GM12878 (cell line): ENCODE results near the gene SLC49A4. TPM values are rescaled to one million over a fixed set of nuclear protein-coding genes. Genes with fewer than 3 reads are reported as not detected.
A peak's percentile ranks its signal among the peaks of the same experiment; 100 is the strongest.

Source experiments
- ATAC-seq: fragments of 200-7000 bp; cut with Tn5 transposase; 3 replicates; pipeline ENCODE4 v1.9.1; 2020; ENCODE audit warnings: mild to moderate bottlenecking, moderate library complexity
- Bru-seq: library from RNA; stranded (reverse); fragments of 400-500 nt; gene quantifications from one replicate; lab custom pipeline; 2021; lab: Mats Ljungman, UMichigan
- BruChase-seq, 2 experiments: library from RNA; stranded (reverse); fragments of 400-500 nt; gene quantifications; one replicate each; lab custom pipeline; 2021; lab: Mats Ljungman, UMichigan
- BruUV-seq: library from RNA; stranded (reverse); fragments of 400-500 nt; replicated peaks from 2 replicates; lab custom pipeline; 2021; lab: Mats Ljungman, UMichigan
- CTCF ChIA-PET: fragments of 300-600 bp; sonication (Branson Sonifier 250); formaldehyde crosslinking; extraction: SDS; loops from one replicate; lab custom pipeline; 2021; ENCODE audit warnings: inconsistent platforms; lab: Yijun Ruan, JAX
- POLR2A ChIA-PET: fragments of 350-600 bp; formaldehyde crosslinking; extraction: SDS; loops from one replicate; lab custom pipeline; 2021; ENCODE audit warnings: inconsistent platforms; lab: Charles Lee
- RAD21 ChIA-PET: fragments of 300-600 bp; sonication (Branson Sonifier 250); formaldehyde crosslinking; loops from one replicate; lab custom pipeline; 2023; ENCODE audit warnings: antibody characterized with exemption; ENCODE audit not compliant: unreplicated experiment; lab: Charles Lee
- SMC1A ChIA-PET: fragments of 300-600 bp; sonication (Branson Sonifier 250); formaldehyde crosslinking; loops from one replicate; lab custom pipeline; 2023; ENCODE audit not compliant: unreplicated experiment, uncharacterized antibody; lab: Charles Lee
- DNase-seq: peaks from one replicate; pipeline ENCODE4 v3.0.0-alpha.2; 2011; ENCODE audit warnings: low read depth, low spot score
- FAIRE-seq: peaks from 3 replicates; lab custom pipeline; 2011; peaks lifted over from hg19 to GRCh38; lab: Jason Lieb, UNC
- H2AFZ ChIP-seq: 2 replicates; pipeline ENCODE4 v1.6.0; 2011; ENCODE audit warnings: low read depth, low read length, control low read depth; ENCODE audit not compliant: control insufficient read depth
- H3K27ac ChIP-seq: 2 replicates; pipeline ENCODE4 v1.5.1; 2011; ENCODE audit warnings: control low read depth; ENCODE audit not compliant: control insufficient read depth, insufficient read depth
- H3K27me3 ChIP-seq, 2 experiments: replicated peaks in 1 of 2; 2 replicates each; pipeline versions ENCODE4 v1.6.0 to v1.6.1; 2011; ENCODE audit warnings: low read length in 1 of 2; ENCODE audit not compliant: control insufficient read depth in 2 of 2, insufficient read depth in 2 of 2
- H3K36me3 ChIP-seq, 2 experiments: 2 replicates each; pipeline ENCODE4 v1.5.1; 2011; ENCODE audit warnings: low read length in 1 of 2; ENCODE audit not compliant: control insufficient read depth in 2 of 2, insufficient read depth in 2 of 2
- H3K4me1 ChIP-seq: 2 replicates; pipeline ENCODE4 v1.6.1; 2011; ENCODE audit warnings: mild to moderate bottlenecking, low read length, moderate library complexity, mixed read lengths; ENCODE audit not compliant: control insufficient read depth, insufficient read depth
- H3K4me2 ChIP-seq: 2 replicates; pipeline ENCODE4 v1.6.0; 2011; ENCODE audit warnings: control low read depth; ENCODE audit not compliant: control insufficient read depth, insufficient read depth
- H3K4me3 ChIP-seq: fragments of 200-600 bp; sonication (generic); 2 replicates; pipeline ENCODE4 v1.5.1; 2016
- H3K79me2 ChIP-seq: 2 replicates; pipeline ENCODE4 v1.6.0; 2011; ENCODE audit warnings: low read length; ENCODE audit not compliant: control insufficient read depth, insufficient read depth
- H3K9ac ChIP-seq: 2 replicates; pipeline ENCODE4 v1.8.0; 2011; ENCODE audit warnings: low read length, control low read depth, mixed read lengths; ENCODE audit not compliant: control insufficient read depth, insufficient read depth
- H3K9me3 ChIP-seq: replicated peaks from 3 replicates; pipeline ENCODE4 v1.5.1; 2011; ENCODE audit warnings: mild to moderate bottlenecking, low read length; ENCODE audit not compliant: control insufficient read depth, insufficient read depth
- H4K20me1 ChIP-seq: 2 replicates; pipeline ENCODE4 v1.6.0; 2011; ENCODE audit not compliant: control insufficient read depth, insufficient read depth
- ATF7 ChIP-seq: fragments of 450-650 bp; IDR thresholded peaks from 2 replicates; pipeline ENCODE4 v1.6.1; 2016; ENCODE audit warnings: low read depth, mild to moderate bottlenecking
- DPF2 ChIP-seq: fragments of 450-650 bp; IDR thresholded peaks from 2 replicates; pipeline ENCODE4 v1.6.1; 2017; ENCODE audit warnings: mild to moderate bottlenecking
- E4F1 ChIP-seq: fragments of 450-650 bp; IDR thresholded peaks from 2 replicates; pipeline ENCODE4 v1.6.1; 2018; ENCODE audit warnings: borderline replicate concordance, mild to moderate bottlenecking; ENCODE audit not compliant: partially characterized antibody
- KLF5 ChIP-seq: fragments of 450-650 bp; IDR thresholded peaks from 2 replicates; pipeline ENCODE4 v1.6.1; 2014; ENCODE audit warnings: mild to moderate bottlenecking; ENCODE audit not compliant: partially characterized antibody
- LARP7 ChIP-seq: fragments of 450-650 bp; IDR thresholded peaks from 2 replicates; pipeline ENCODE4 v1.6.1; 2017; ENCODE audit warnings: mild to moderate bottlenecking
- NFXL1 ChIP-seq: fragments of 450-650 bp; IDR thresholded peaks from 2 replicates; pipeline ENCODE4 v1.6.1; 2017; ENCODE audit warnings: antibody characterized with exemption, mild to moderate bottlenecking, borderline replicate concordance
- NFYB ChIP-seq: IDR thresholded peaks from 2 replicates; pipeline ENCODE4 v1.6.1; 2011; ENCODE audit warnings: low read depth, mild to moderate bottlenecking, low read length, improper control_type of control experiment, moderate library complexity; ENCODE audit not compliant: insufficient read depth
- NR2C2 ChIP-seq: IDR thresholded peaks from 2 replicates; pipeline ENCODE4 v1.6.1; 2011; ENCODE audit warnings: borderline replicate concordance, low read depth; ENCODE audit not compliant: control insufficient read depth, insufficient read length
- SIN3A ChIP-seq: IDR thresholded peaks from 2 replicates; pipeline ENCODE4 v1.6.1; 2012; ENCODE audit warnings: low read depth, low read length, improper control_type of control experiment
- USF2 ChIP-seq: IDR thresholded peaks from 2 replicates; pipeline ENCODE4 v1.6.1; 2011; ENCODE audit warnings: low read depth, low read length, improper control_type of control experiment, borderline replicate concordance
- ZSCAN29 ChIP-seq: fragments of 450-650 bp; IDR thresholded peaks from 2 replicates; pipeline ENCODE4 v1.6.1; 2017; ENCODE audit warnings: mild to moderate bottlenecking, moderate library complexity
- WGBS: methylation state at CpG from one replicate; pipeline ENCODE4 v1.1.6; 2016; ENCODE audit warnings: low lambda C conversion rate; ENCODE audit not compliant: insufficient replicate concordance, insufficient coverage; ENCODE audit errors: missing lambda C conversion rate; 5-methylcytosine and 5-hydroxymethylcytosine counted together
- in situ Hi-C: fragments of 300-500 bp; cut with MboI; formaldehyde crosslinking; loops from 9 replicates; pipeline ENCODE4 v1.14.3; 2018; ENCODE audit warnings: mixed read lengths
- intact Hi-C: fragments of 100-400 bp; cut with micrococcal nuclease; formaldehyde crosslinking; loops from one replicate; pipeline ENCODE4 v1.14.2; 2022; ENCODE audit not compliant: unreplicated experiment
- long read RNA-seq, 2 experiments: library from polyadenylated mRNA; unstranded; transcript quantifications; one replicate each; pipeline ENCODE4 v2.0.0, GENCODE V29; 2019 to 2020
- polyA minus RNA-seq, 3 experiments: library from RNA; depleted of rRNA, polyadenylated mRNA; stranded (reverse); fragments of >200 nt; gene quantifications; 2 replicates each; pipeline ENCODE4 v1.2.3, GENCODE V29; 2011
- polyA plus RNA-seq, 11 experiments: library from polyadenylated mRNA; depleted of rRNA in 4 of 11; unstranded in 6 of 11; stranded (reverse) in 5 of 11; fragments of >200 nt; fragmentation: Nextera tagmentation in 4 of 11; fragmentation: Illumina TruSeq in 1 of 11; extraction: Ambion mirVana in 4 of 11; extraction: Trizol in 1 of 11; gene quantifications; 1 replicate in 1 of 11; 2 replicates in 10 of 11; pipeline versions ENCODE4 v1.2.1 to v1.2.3, GENCODE V29; 2011 to 2016; ENCODE audit warnings: inconsistent platforms in 2 of 11, missing spikeins in 2 of 11, low read depth in 1 of 11
- total RNA-seq, 4 experiments: library from RNA; depleted of rRNA in 3 of 4; stranded (reverse); fragments of >200 nt in 3 of 4; fragmentation: Illumina TruSeq in 1 of 4; extraction: Trizol in 1 of 4; gene quantifications; 2 replicates each; pipeline versions ENCODE4 v1.2.1 to v1.2.3, GENCODE V29; 2013 to 2021
- TF ChIP-seq, protein P1 (sequence below): fragments of 450-650 bp; IDR thresholded peaks from 2 replicates; pipeline ENCODE4 v1.6.1; 2017; ENCODE audit warnings: mild to moderate bottlenecking, low read depth, inconsistent platforms; ENCODE audit not compliant: poor library complexity, severe bottlenecking

SLC49A4 gene
- total RNA-seq (2013; cell fraction: nucleolus; rRNA removed) = 8.1 and 8.3 TPM in 2 replicates
- total RNA-seq (2014; rRNA removed) = 1.1 and 1.4 TPM in 2 replicates
- 1.0 and 1.1 TPM in 2 replicates for total RNA-seq (2014; rRNA removed; fragmentation: Illumina TruSeq; extraction: Trizol)
- 1.3 and 2.1 TPM in 2 replicates for total RNA-seq (2021)
- polyA plus RNA-seq (2011; ENCODE audit: low read depth) = 0.34 TPM
- 0.69 and 1.4 TPM in 2 replicates for polyA plus RNA-seq (2011; rRNA removed)
- polyA plus RNA-seq (2011; cell fraction: cytosol; rRNA removed) = 0.61 and 0.65 TPM in 2 replicates
- 1.0 and 1.4 TPM in 2 replicates for polyA plus RNA-seq (2011; cell fraction: nucleus; rRNA removed)
- polyA plus RNA-seq (2012) = 0.46 and 0.69 TPM in 2 replicates
- 1.4 and 1.8 TPM in 2 replicates for polyA plus RNA-seq (2014; fragmentation: Illumina TruSeq; extraction: Trizol)
- under 1 TPM; 0.48 to 0.58 TPM for polyA plus RNA-seq (2014; fragmentation: Nextera tagmentation; extraction: Ambion mirVana)
- 1.0 and 2.2 TPM in 2 replicates for polyA plus RNA-seq (2014; rRNA removed)
- 1 to 10 TPM; 1.4 to 1.6 TPM for polyA plus RNA-seq (2016; fragmentation: Nextera tagmentation; extraction: Ambion mirVana)
- polyA minus RNA-seq (2011; rRNA and poly(A)+ RNA removed) = 1.2 and 1.6 TPM in 2 replicates
- 0.80 and 1.4 TPM in 2 replicates for polyA minus RNA-seq (2011; cell fraction: cytosol; rRNA and poly(A)+ RNA removed)
- 1.6 and 2.5 TPM in 2 replicates for polyA minus RNA-seq (2011; cell fraction: nucleus; rRNA and poly(A)+ RNA removed)
- percentile 56 among the genes with signal in this experiment for Bru-seq, nascent RNA
- BruChase-seq, experiment 1, labeled RNA remaining after a 6-hour chase = percentile 44 among the genes with signal in this experiment
- percentile 46 among the genes with signal in this experiment for BruChase-seq, experiment 2, labeled RNA remaining after a 2-hour chase
- long read RNA-seq, experiment 1 = 0 reads
- long read RNA-seq, experiment 2 = 0 reads

DNA sequence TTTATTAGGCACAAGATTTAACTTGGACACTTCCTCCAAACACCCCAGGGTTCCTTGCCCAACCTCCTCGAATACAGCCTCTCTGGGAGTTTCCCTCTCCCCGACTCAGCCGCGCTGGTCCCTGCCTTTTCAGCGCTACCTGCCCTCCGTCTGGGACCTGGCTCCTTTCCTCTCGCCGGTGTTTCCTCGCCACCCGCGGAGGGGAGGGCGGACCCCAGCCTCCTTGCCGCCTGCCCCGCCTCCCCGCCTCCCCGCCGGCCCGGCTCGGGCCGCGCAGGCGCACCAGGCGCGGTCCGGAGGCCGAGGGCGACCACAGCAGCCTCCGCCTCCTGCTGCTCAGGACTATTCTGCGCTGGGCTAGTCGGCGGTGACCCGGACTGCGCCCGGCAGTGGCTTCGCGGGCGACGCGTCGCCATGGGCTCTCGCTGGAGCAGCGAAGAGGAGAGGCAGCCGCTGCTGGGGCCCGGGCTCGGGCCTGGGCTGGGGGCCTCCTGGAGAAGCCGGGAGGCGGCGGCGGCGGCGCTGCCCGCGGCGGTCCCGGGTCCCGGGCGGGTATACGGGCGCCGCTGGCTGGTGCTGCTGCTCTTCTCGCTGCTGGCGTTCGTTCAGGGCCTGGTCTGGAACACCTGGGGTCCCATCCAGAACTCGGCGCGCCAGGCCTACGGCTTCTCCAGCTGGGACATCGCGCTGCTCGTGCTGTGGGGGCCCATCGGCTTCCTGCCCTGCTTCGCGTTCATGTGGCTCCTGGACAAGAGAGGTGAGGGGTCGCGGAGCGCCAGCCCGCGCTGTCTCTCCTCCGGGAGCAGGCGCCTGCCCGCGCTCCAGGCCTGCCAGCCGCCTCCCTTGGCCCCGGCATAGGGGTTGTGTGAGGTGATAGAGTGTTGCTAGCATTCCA is at the start of gene SLC49A4:
Gene SLC49A4 (plus strand): TSS at position 291 of the 895 bp plus-strand sequence. CDS start 124 bp downstream, at position 415.
- Histone ChIP-seq H4K20me1 (no peaks in the 10 kb centered on the region), H3K27ac (peak within 1 kb of the TSS; percentile 47), H3K4me1 (no peaks in the 10 kb centered on the region), H3K27me3 (no peaks in the 10 kb centered on the region), H3K4me2 (peak within 1 kb of the TSS; percentile 93), H2AFZ (peak within 1 kb of the TSS; percentile 94), H3K4me3 (peak within 1 kb of the TSS; percentile 77), H3K79me2 (no peaks in the 10 kb centered on the region; the same call in 1 of the 2 replicates), H3K36me3 (no peaks in the 10 kb centered on the region), H3K9me3 (no peaks in the 10 kb centered on the region), H3K9ac (peak within 1 kb of the TSS; percentile 71)
- intact Hi-C loops = loop anchor here (1.0 to 10.0 kb wide), 2 partner anchors 21 to 230 kb away; partner anchors contain the start of genes DTX3L and PARP9
- ATAC-seq (peak; percentile 92), DNase-seq (peak; percentile 27), FAIRE-seq (peak; percentile 38)
- RAD21 ChIA-PET = interaction anchor here (1.4 to 1.6 kb wide), 3 partner anchors 19 to 233 kb away, joined by 4 to 13 read pairs (median 6); no protein-coding TSS in a partner anchor
- POLR2A ChIA-PET = interaction anchor here (0.5 to 2.0 kb wide), 3 partner anchors 14 to 462 kb away, joined by 4 to 10 read pairs (median 9); no protein-coding TSS in a partner anchor
- WGBS = 3% methylated on average over 42 of the region's 84 CpGs
- BruUV-seq = no TSS peak
- CTCF ChIA-PET = interaction anchor here (1.2 to 2.0 kb wide), 3 partner anchors 40 to 335 kb away, joined by 3 to 11 read pairs (median 3); no protein-coding TSS in a partner anchor
- in situ Hi-C loops = no loop called here
- SMC1A ChIA-PET = interaction anchor here (1.0 to 1.8 kb wide), 3 partner anchors 18 to 23 kb away, joined by 3 to 11 read pairs (median 5); no protein-coding TSS in a partner anchor
- TF ChIP-seq NR2C2 (no peak), USF2 (no peak), NFXL1 (0 out of 2 replicates have a peak, but pooled peaks have one; percentile 41), SIN3A (peak; percentile 16; the same call in 1 of the 2 replicates), KLF5 (peak; percentile 49), LARP7 (peak; percentile 53; the same call in 1 of the 2 replicates), ZSCAN29 (peak; percentile 60; the same call in 1 of the 2 replicates), NFYB (no peak), E4F1 (no peak), DPF2 (peak; percentile 75), ATF7 (0 out of 2 replicates have a peak, but pooled peaks have one; percentile 7)
- TF ChIP-seq, protein P1, sequence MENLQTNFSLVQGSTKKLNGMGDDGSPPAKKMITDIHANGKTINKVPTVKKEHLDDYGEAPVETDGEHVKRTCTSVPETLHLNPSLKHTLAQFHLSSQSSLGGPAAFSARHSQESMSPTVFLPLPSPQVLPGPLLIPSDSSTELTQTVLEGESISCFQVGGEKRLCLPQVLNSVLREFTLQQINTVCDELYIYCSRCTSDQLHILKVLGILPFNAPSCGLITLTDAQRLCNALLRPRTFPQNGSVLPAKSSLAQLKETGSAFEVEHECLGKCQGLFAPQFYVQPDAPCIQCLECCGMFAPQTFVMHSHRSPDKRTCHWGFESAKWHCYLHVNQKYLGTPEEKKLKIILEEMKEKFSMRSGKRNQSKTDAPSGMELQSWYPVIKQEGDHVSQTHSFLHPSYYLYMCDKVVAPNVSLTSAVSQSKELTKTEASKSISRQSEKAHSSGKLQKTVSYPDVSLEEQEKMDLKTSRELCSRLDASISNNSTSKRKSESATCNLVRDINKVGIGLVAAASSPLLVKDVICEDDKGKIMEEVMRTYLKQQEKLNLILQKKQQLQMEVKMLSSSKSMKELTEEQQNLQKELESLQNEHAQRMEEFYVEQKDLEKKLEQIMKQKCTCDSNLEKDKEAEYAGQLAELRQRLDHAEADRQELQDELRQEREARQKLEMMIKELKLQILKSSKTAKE = no peak
